Measurements from ENCODE around the gene RAB23. TPM values are rescaled to one million over a fixed set of nuclear protein-coding genes. Genes with fewer than 3 reads are reported as not detected.
"Not testable (repeated sequence)": the region's sequence is repeated elsewhere in the genome, so short reads cannot be mapped to it uniquely, and the experiment has no call there.

The RAB23 gene
- total and polyA plus RNA-seq, 2 experiments from 2014 or later, result 11.9 to 14.7 TPM

GRCh38 chr6:57250348-57250747 lies 28.2 kb upstream of the RAB23 start:
- no peak overlapping the region for H3K27ac ChIP-seq
- H3K9me3 ChIP-seq (ENCODE audit: low read depth), result no peaks in the 10 kb centered on the region
- no peaks in the 10 kb centered on the region for H3K4me1 ChIP-seq (ENCODE audit: low read depth)
- no peaks in the 10 kb centered on the region for H3K36me3 ChIP-seq
- no peak for TF ChIP-seq CTCF (IDR thresholded peaks at IDR 0.05; ENCODE audit: low read depth, low read length)
- DNase-seq (ENCODE audit: low read depth in 1 of 2, low spot score in 1 of 2), result no peak
- no peak overlapping the region for H3K4me3 ChIP-seq
- H3K27me3 ChIP-seq, result no peaks in the 10 kb centered on the region

- DNase-seq (ENCODE audit: low read depth in 1 of 2, low spot score in 1 of 2), result no peak
Measured at GRCh38 chr6:57248311-57248895, 26.3 kb upstream of the RAB23 start.

GRCh38 chr6:57247603-57248002 lies 25.5 kb upstream of the RAB23 start:
- DNase-seq (ENCODE audit: low read depth in 1 of 2, low spot score in 1 of 2), result peak in 1 of 2 donors; percentile 37
- Histone ChIP-seq H3K27me3 (no peaks in the 10 kb centered on the region), H3K4me1 (ENCODE audit: low read depth) (no peaks in the 10 kb centered on the region), H3K4me3 (no peak overlapping the region), H3K36me3 (no peaks in the 10 kb centered on the region), H3K9me3 (ENCODE audit: low read depth) (no peaks in the 10 kb centered on the region), H3K27ac (no peak overlapping the region)
- TF ChIP-seq CTCF (IDR thresholded peaks at IDR 0.05; ENCODE audit: low read depth, low read length), result no peak

More at GRCh38 chr6:57248311-57248895, 26.3 kb upstream of the RAB23 start:
- no peak for TF ChIP-seq CTCF (IDR thresholded peaks at IDR 0.05; ENCODE audit: low read depth, low read length)
- Histone ChIP-seq H3K4me1 (ENCODE audit: low read depth) (no peaks in the 10 kb centered on the region), H3K27ac (no peak overlapping the region), H3K36me3 (no peaks in the 10 kb centered on the region), H3K9me3 (ENCODE audit: low read depth) (no peaks in the 10 kb centered on the region), H3K4me3 (no peak overlapping the region), H3K27me3 (no peaks in the 10 kb centered on the region)

GRCh38 chr6:57246307-57246706 lies 24.2 kb upstream of the RAB23 start:
- Histone ChIP-seq H3K9me3 (ENCODE audit: low read depth) (no peaks in the 10 kb centered on the region), H3K4me3 (no peak overlapping the region), H3K27ac (no peak overlapping the region), H3K4me1 (ENCODE audit: low read depth) (no peaks in the 10 kb centered on the region), H3K27me3 (no peaks in the 10 kb centered on the region), H3K36me3 (no peaks in the 10 kb centered on the region)
- TF ChIP-seq CTCF (IDR thresholded peaks at IDR 0.05; ENCODE audit: low read depth, low read length), result no peak
- DNase-seq (ENCODE audit: low read depth in 1 of 2, low spot score in 1 of 2), result no peak

- H3K4me1 ChIP-seq (ENCODE audit: low read depth), result no peaks in the 10 kb centered on the region
- no peak for DNase-seq (ENCODE audit: low read depth in 1 of 2, low spot score in 1 of 2)
- H3K27ac ChIP-seq, result no peak overlapping the region
- TF ChIP-seq CTCF (IDR thresholded peaks at IDR 0.05; ENCODE audit: low read depth, low read length), result no peak
- no peak overlapping the region for H3K4me3 ChIP-seq
- no peaks in the 10 kb centered on the region for H3K9me3 ChIP-seq (ENCODE audit: low read depth)
- no peaks in the 10 kb centered on the region for H3K36me3 ChIP-seq
- H3K27me3 ChIP-seq, result no peaks in the 10 kb centered on the region
Measured at GRCh38 chr6:57243954-57244353, 21.8 kb upstream of the RAB23 start.

- H3K9me3 ChIP-seq (ENCODE audit: low read depth); H3K36me3 ChIP-seq; H3K4me3 ChIP-seq; H3K27me3 ChIP-seq; H3K27ac ChIP-seq; H3K4me1 ChIP-seq (ENCODE audit: low read depth); DNase-seq (ENCODE audit: low read depth in 1 of 2, low spot score in 1 of 2): not testable (repeated sequence)
Measured at GRCh38 chr6:57243526-57243925, 21.4 kb upstream of the RAB23 start.

Measured in cardiac muscle cell (in vitro differentiated cells and primary cell).